ENCODE measurements around the gene CLEC18B.
A peak's percentile ranks its signal among the peaks of the same experiment; 100 is the strongest.
"Not testable (repeated sequence)": the region's sequence is repeated elsewhere in the genome, so short reads cannot be mapped to it uniquely, and the experiment has no call there.

CLEC18B gene

DNA sequence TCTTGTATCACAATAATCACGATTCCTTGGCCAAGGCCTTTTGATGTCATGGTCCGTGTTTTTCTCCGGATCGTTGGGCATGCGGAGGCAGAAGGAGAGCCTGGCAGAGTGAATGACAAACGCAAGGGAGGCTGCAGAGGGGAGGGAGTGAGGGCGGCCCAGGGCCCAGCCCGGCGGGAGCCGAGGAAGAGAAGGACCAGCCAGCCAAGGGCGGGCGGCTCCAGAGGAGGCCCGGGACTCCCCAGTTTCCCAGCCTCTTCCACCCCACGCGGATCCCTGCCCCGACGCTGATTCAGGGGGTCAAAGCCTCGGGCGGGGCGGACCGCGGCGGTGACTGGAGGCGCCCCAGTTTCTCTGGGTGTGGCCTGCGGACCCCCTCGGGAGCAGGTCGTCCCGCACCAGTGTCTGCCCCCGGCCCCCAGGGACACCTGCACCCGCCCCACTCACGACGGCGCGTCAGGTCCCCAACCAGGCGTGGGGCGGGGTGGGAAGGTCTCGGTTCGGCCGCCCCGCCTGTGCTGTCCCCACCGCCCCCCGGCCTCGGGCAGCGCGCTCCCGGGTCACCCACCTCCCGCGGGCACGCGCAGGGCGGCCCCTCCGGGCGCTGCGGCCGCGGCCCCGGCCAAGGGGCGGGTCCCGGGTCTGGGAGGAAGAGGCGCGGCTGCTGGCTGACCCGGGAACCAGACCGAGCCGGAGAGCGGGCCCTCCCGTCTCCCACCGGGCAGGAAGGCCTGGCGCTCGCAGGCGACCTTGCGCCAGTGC is 14.5 kb downstream of the CLEC18B start:
- not testable (repeated sequence) for DNase-seq

DNA sequence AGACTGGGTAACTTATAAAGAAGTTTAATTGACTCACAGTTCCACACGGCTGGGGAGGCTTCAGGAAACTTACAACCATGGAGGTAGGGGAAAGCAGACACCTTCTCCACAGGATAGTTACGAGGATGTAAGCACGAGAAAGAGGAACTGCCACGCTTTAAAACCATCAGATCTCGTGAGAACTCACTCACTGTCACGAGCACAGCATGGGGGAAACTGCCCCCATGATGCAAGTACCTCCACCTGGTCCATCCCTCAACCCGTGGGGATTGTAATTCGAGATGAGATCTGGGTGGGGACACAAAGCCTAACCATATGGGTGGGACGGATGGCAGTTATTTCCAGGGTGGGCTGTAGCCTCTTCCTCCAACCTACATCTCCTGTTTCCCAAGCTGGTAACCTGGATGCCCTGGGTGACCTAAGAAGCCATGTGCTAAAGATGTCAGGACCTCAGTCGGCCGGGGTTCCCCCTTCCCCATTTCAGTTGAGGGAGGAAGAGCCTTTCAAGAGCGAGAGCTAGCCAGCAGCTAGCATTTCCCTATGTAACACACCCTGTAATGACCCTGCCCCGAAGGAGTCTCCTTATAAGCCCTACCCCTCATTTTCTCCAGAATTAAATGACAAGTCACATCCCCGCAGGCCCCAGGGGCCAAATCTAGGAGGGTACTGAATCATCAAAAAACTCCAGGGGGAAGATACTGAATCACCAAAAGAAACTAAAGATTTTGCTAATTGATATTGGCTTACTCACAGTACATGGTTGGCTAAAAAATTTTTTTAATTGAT is 16.9 kb downstream of the CLEC18B start:
- DNase-seq = not testable (repeated sequence)

DNA sequence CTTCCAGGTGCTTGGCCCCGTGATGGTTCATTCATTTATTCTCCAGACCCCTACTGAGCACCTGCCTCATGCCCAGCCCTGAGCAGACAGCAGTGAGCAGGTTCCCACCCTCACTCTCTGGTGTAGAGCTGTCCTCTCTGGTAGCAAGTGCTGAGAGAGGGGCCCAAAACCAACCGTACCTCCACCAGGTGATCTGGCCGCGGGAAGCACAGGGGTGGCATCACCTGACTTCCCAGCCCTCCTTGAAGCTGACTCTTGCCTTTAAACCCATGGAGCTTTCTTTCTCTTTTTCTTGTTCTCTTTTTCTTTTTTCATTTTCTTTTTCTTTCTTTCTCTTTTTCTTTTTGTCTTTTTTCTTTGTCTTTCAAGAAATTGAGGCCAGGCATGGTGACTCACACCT is 21.0 kb downstream of the CLEC18B start:
- not testable (repeated sequence) for DNase-seq

DNA sequence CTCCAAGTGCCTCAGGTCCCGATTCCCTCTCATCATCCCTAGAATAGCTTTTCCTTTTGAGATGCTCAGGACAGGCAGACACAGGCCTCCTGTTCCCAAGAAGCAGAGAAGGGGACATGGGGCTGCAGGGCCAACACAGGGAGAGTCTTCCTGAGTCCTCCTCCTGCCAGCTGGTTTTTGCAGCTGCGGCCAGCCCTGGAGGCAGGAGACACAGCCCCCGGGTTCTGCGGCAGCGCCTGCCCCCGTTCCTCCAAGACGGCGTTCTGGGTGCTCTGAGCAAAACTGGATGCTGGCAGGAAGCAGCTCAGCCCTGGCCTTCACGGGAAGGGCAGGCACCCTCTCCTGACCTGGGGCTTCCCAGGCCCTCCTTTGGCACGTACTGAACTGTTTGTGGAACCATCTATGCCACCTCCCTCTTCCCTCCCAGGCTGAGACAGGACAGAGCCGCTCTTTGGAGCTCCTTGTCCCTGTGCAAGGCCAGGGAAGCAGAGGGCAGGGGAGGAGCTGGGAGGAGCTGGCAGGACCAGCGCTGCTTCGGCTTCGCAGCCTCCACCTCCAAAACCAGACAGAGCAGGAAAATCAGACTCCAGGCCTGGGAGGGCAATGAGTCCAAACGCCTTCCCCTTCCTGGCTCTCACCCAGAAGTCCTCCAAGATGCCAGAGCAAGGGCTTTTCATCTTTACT is 22.9 kb downstream of the CLEC18B start:
- DNase-seq = not testable (repeated sequence)

DNA sequence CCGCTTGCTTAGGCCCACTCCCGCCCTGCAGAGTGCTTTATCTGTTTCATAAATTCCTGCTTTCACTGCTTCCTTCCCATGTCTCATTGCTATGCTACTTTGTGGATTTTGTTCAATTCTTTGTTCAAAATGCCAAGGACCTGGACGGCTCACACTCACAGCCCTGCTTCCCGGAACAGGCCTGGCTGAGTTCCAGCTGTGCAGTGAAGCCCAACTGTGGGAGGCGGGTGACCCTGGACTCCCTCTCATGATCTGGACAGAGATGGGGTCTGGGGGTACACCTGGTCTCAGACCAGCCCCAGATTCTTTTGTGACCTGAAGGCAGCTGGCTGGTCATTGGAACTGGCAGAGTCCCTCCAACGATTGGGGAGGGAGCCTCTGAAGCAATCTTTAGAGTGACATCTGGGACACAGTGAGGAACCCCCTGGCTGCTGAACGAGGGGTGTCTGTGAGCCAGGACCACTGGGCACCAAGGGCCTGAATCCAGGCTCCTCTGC is 24.7 kb downstream of the CLEC18B start:
- not testable (repeated sequence) for DNase-seq

DNA sequence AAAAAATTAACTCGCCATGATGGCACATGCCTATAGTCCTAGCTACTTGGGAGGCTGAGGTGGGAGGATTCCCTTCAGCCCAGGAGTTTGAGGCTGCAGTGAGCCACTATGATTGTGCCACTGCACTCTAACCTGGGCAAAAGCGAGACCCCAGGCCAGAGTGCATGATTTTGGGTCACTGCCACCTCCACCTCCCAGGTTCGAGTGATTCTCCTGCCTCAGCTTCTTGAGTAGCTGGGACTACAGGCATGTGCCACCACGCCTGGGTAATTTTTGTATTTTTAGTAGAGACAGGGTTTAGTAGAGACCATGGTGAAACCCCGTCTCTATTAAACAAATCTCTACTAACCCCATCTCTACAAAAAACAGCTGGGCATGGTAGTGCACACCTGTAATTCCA is 26.7 kb downstream of the CLEC18B start:
- DNase-seq = not testable (repeated sequence)

DNA sequence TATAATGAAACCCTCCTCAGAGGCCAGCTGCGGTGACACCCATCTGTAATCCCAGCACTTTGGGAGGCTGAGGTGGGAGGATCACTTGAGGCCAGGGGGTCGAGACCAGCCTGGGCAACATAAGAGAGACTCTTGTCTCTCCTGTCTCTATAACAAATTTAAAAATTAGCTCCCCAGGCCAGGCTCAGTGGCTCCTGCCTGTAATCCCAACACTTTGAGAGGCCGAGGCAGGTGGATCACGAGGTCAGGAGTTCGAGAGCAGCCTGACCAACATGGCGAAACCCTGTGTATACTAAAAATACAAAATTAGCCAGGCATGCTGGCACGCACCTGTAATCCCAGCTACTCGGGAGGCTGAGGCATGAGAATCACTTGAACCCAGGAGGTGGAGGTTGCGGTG is 27.1 kb downstream of the CLEC18B start:
- not testable (repeated sequence) for DNase-seq

DNA sequence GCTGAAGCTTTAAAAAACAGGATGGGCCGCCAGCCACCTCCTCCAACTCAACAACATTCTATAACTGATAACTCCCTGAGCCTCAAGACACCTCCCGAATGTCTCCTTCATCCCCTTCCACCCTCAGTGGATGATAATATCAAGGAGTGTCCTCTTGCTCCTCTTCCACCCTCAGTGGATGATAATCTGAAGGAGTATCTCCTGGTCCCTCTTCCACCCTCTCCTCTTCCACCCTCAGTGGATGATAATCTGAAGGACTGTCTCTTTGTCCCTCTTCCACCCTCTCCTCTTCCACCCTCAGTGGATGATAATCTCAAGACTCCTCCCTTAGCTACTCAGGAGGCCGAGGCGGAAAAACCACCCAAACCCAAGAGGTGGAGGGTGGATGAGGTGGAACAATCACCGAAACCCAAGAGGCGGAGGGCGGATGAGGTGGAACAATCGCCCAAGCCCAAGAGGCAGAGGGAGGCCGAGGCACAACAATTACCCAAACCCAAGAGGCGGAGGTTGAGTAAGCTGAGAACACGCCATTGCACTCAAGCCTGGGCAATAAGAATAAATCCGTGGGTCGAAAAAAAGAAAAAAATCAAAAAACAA is 29.7 kb downstream of the CLEC18B start:
- not testable (repeated sequence) for DNase-seq

DNA sequence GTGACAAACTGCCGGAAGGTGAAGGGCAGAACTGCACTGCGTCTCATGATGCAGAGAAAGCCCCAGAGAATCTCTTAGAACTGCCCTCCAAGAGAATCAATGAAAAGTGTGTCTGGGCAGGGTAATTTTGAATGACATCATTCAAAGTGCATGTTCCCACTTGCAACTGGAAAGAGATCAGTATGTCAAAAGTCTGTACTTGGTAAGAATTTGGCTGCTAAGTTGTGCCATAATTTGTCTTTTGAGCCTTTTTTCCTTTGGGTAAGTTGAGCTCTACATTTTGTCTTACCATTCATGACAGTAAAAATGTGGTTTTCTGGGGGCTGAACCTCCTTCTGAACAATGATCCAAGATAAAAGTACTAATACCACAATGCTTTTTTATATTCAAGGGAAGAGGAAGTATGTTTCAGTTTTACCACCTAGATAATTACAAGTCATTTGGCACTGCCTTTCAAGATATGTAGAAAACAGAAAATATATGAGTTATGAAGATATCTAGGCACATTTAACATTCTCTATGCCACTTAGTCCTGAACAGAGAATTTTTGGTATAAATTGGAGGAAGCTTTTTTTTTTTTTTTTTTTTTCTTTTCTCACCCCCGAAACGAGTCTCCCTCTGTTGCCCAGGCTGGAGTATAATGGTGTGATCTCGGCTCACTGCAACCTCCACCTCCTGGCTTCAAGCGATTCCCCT is 38.8 kb downstream of the CLEC18B start:
- not testable (repeated sequence) for DNase-seq

DNA sequence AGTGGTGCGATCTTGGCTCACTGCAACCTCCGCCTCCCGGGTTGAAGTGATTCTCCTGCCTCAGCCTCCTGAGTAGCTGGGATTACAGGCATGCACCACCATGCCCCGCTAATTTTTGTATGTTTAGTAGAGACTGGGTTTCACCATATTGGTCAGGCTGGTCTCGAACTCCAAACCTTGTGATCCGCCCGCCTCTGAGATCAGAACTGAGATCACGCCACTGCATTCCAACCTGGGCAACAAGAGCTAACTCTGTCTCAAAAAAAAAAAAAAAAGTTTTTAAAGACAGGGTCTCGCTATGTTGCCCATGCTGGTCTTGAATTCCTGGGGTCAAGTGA is 47.5 kb downstream of the CLEC18B start:
- not testable (repeated sequence) for DNase-seq

DNA sequence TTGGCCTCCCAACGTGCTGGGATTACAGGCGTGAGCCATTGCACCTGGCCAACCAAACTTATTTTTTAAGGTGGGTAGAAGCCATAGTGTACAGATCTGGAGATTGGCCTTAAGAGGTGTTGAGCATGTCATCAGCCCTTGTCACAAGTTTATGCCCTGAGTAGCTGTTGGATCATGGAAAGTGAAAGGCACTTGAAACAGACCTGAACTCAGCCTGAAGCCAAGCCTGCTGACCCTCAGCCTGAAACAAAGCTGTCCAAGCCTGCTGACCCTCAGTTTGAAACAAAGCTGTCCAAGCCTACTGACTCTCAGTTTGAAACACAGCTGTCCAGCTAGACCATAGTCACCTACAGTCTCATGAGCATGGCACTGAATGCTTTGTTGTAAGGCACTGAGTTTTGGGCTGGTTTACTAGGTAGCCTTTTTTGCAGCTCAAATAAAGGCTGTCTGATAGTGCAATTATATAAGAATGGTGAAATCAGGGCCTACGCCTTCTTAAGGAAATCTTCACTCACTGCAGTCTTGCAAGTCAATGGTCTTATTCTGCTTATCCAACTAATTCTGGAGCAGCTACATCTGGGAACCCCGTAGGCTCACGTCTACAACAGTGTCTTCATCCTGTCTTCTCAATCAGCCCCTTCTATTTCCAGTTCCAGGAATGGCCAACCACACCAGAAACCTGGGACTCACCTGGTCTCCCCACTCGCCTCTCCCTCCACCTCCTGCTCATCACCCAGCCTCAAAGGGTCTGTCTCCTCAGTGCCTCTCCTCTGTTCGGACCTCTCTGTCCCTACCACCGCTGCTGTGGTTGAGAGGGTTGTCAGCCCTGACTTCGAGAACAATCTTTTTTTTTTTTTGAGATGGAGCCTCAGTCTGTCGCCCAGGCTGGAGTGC is 48.1 kb downstream of the CLEC18B start:
- DNase-seq = no peak

DNA sequence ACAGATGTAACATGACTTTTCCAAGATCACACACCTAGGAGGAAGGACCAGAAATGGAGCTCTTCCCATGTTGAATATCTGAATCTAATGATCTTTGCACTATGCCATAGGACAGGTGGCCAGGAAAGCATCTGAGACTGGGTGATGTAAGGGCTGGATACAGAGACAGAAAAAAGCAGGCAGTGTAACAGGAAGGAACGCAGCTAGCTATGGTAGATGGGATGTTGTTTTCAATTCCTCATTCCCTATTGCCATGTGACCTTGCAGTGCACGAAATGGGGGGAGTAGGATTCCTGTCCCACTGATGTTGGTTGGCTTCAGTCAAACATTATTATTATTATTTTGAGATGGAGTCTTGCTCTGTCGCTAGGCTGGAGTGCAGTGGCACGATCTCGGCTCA is 48.9 kb downstream of the CLEC18B start:
- DNase-seq = no peak

DNA sequence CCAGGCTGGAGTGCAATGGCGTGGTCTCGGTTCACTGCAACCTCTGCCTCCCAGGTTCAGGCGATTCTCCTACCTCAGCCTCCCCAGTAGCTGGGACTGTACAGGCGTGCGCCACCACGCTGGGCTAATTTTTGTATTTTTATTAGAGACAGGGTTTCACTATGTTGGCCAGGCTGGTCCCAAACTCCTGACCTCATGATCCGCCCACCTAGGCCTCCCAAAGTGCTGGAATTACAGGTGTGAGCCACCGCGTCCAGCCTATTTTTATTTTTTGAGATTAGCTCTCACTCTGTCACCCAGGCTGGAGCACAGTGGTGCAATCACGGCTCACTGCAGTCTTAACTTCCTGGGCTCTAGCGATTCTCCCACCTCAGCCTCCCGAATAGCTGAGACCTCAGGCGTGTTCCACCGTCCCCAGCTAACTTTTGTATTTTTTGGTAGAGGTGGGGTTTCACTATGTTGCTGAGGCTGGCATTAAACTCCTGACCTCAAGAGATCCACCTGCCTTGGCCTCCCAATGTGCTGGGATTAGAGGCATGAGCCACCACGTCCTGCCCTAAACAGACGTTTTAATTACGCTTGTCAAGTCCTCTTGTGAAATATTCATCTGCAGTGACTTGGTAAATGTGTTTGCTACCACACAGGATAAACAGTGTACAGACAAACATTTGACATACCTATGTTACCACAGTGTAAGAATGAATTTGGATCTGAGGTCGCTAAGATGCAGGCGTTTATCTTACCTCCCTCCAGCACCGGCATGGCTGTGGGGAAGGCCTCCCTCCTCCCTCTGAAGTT is 50.7 kb downstream of the CLEC18B start:
- DNase-seq = not testable (repeated sequence)

DNA sequence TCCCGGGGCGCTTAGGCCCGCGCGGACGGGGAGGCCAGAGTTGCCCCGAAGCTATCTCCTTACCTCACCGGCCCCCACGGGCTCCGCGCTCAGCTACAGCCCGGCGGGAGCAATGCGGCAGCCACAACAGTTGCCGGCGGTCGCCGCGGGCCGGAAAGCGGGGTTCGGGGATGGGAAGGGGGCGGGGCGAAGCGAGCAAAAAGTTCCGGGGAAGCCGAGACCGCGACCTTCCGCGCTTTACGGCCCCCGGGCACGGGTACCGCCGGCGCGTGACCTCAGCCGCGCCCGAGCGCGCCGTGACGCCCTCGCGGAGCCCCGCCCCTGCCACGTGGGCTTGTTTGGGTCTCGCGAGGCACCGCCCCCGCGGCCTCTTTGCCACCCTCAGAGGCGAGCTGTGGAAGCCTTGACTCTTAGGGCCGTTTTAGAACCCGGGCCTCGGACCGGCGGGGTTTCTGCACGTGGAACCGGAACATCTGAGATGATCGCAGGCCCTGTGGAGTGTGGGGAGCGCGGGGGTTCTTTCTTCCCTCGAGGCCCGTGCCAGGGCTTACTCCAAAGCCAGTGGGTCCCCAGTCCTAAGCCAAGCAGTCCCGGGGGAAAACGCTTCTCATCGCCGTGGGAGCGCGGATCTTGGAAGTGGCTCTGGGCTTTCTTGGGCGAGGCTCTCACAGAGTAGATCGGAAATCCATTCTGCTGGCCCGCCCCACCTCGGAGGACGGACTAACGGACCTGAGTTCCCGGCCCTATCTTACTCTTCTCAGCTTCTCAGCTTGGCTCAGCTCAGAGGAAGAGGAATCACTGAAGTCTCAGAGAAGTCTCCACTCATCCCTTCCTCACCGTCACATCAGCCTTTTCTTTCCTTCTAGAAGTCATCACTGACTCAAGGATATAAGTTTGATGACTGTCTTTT is 53.0 kb downstream of the CLEC18B start:
- DNase-seq = peak; percentile 52 to 89

DNA sequence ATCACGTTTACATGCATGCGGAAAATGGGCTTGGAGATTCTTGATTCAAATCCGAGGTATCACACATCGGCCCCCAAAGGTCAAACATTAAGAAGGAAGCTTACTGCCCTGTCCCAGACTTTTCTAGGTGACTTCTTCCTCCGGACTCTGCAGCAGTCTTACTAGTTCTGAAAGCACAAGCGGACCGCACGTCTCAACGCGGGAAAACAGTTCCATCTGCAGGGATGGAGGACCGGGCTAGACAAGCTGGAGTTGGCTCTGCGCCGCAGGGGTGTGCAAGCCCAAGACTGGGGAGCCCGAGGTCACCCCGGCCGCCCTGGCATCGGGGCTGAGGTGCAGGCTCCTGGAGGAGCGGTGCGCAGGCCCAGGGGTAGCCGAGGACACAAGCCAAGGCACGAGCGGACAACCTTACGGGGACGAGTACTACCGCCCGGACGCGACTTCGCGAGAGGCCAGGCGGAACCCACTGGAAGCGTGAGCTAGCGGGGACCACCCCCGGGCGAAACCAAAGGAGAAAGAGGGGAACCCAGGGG is 53.7 kb downstream of the CLEC18B start:
- peak; percentile 2 to 40 for DNase-seq

DNA sequence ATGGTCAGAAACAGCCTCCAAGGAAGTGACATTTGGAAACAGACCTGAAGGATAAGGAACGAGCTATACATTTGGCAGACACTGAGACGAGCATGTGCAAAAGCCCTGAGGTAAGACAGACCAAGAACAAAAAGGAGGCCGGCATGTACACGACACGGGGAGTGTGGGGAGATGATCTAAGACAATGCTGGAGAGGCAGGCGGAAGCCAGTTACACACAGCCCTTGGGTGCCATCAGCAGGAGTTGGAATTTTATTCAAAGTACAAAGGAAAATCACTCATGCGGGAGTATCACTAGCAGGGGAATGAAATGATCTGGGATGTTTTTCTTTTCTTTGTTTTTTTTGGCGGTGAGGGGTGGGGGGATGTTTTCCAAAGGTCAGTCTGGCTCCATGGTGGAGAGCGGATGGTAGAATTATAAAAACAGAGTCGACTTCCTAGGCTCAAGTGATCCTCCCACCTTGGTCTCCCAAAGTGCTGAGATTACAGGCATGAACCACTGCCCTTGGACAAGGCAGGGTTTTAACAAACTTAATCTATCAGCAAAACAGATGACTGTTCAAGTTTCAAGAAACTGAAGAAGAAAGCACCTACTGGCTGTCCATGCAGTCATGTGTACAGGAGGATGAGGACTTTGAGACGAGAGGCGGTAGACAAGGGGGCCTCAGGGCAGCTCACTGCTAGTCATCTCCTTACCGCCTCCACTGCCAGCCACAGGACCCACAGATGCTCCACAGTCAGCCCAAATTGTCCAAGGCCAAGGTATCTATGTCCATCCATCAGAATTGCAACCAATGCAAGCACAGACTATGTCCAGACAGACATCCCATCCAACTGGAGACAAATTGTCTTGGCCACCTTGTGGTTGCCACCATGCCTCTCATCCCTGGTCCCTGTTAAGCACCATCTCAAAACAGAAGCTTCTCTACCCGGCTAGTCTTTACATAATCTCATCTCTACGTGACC is 59.4 kb downstream of the CLEC18B start:
- DNase-seq = not testable (repeated sequence)
